CD14-positive monocyte (primary cell): Measurements from ENCODE around the gene SLC66A1. TPM values are rescaled to one million over a fixed set of nuclear protein-coding genes. Genes with fewer than 3 reads are reported as not detected.
A peak's percentile ranks its signal among the peaks of the same experiment; 100 is the strongest.

Experiments used
- DNase-seq, 3 donors: peaks; one replicate each; pipeline ENCODE4 v3.0.0-alpha.2; 2011 to 2022
- H2AFZ ChIP-seq: 2 replicates; pipeline ENCODE4 v1.6.0; 2012; ENCODE audit warnings: mild to moderate bottlenecking, low read depth, low read length, inconsistent platforms; ENCODE audit not compliant: insufficient read depth, poor library complexity, severe bottlenecking
- H3K27ac ChIP-seq, 2 donors: 1 replicate in 1 of 2; 2 replicates in 1 of 2; pipeline ENCODE4 v1.5.1; 2012 to 2013; ENCODE audit warnings: low read length in 2 of 2, control low read depth in 1 of 2, inconsistent platforms in 1 of 2, low read depth in 1 of 2, mild to moderate bottlenecking in 1 of 2
- H3K27me3 ChIP-seq, 2 donors: one replicate each; pipeline versions ENCODE4 v1.6.0 to v1.6.1; 2011 to 2013; ENCODE audit warnings: low read length in 2 of 2; ENCODE audit not compliant: control insufficient read depth in 2 of 2, insufficient read depth in 2 of 2
- H3K36me3 ChIP-seq, 2 donors: replicated peaks in 1 of 2; 1 replicate in 1 of 2; 2 replicates in 1 of 2; pipeline versions ENCODE4 v1.5.1 to v1.6.1; 2012 to 2013; ENCODE audit warnings: low read length in 2 of 2, control low read depth in 1 of 2, inconsistent platforms in 1 of 2, mild to moderate bottlenecking in 1 of 2; ENCODE audit not compliant: insufficient read depth in 2 of 2, control insufficient read depth in 1 of 2
- H3K4me1 ChIP-seq, 2 donors: 1 replicate in 1 of 2; 2 replicates in 1 of 2; pipeline versions ENCODE4 v1.5.1 to v1.6.1; 2012 to 2013; ENCODE audit warnings: low read length in 2 of 2, control low read depth in 1 of 2, inconsistent platforms in 1 of 2, mild to moderate bottlenecking in 1 of 2, moderate library complexity in 1 of 2; ENCODE audit not compliant: insufficient read depth in 2 of 2, control insufficient read depth in 1 of 2
- H3K4me2 ChIP-seq: replicated peaks from 2 replicates; pipeline ENCODE3; 2012; ENCODE audit warnings: low read length, moderate library complexity, mild to moderate bottlenecking; ENCODE audit not compliant: poor library complexity, severe bottlenecking; ENCODE audit errors: extremely low read depth
- H3K4me3 ChIP-seq, 3 experiments: fragments of 200-600 bp in 1 of 3; sonication (generic) in 1 of 3; replicated peaks in 1 of 3; 1 replicate in 2 of 3; 2 replicates in 1 of 3; pipeline ENCODE4 v1.5.1; 2011 to 2013; ENCODE audit warnings: low read length in 3 of 3, mild to moderate bottlenecking in 3 of 3, control low read depth in 2 of 3, low read depth in 2 of 3, inconsistent platforms in 1 of 3, moderate library complexity in 1 of 3
- H3K79me2 ChIP-seq: 2 replicates; pipeline ENCODE4 v1.6.0; 2012; ENCODE audit warnings: mild to moderate bottlenecking, control low read depth, inconsistent platforms, low read length, moderate library complexity; ENCODE audit not compliant: insufficient read depth
- H3K9ac ChIP-seq: 2 replicates; pipeline ENCODE4 v1.6.0; 2017; ENCODE audit warnings: low read length, mild to moderate bottlenecking; ENCODE audit not compliant: insufficient read depth, poor library complexity, severe bottlenecking
- H3K9me3 ChIP-seq, 2 donors: replicated peaks in 1 of 2; 1 replicate in 1 of 2; 2 replicates in 1 of 2; pipeline versions ENCODE4 v1.5.1 to v1.6.1; 2012 to 2013; ENCODE audit warnings: low read length in 2 of 2, control low read depth in 1 of 2; ENCODE audit not compliant: control insufficient read depth in 1 of 2, insufficient read depth in 1 of 2
- H4K20me1 ChIP-seq: 2 replicates; pipeline ENCODE4 v1.6.0; 2012; ENCODE audit warnings: mild to moderate bottlenecking, low read length, control low read depth, moderate library complexity; ENCODE audit not compliant: insufficient read depth
- H3K27ac Mint-ChIP-seq, 7 donors: one replicate each; pipeline ENCODE4 v1.8.0; 2020; ENCODE audit warnings: mild to moderate bottlenecking in 7 of 7, mixed read lengths in 7 of 7, moderate library complexity in 6 of 7, inconsistent platforms in 2 of 7
- H3K27me3 Mint-ChIP-seq, 3 donors: one replicate each; pipeline ENCODE4 v1.8.0; 2021 to 2022; ENCODE audit warnings: low read depth in 3 of 3, mild to moderate bottlenecking in 3 of 3, mixed read lengths in 3 of 3, moderate library complexity in 3 of 3, inconsistent platforms in 1 of 3
- H3K36me3 Mint-ChIP-seq, 2 donors: one replicate each; pipeline ENCODE4 v1.8.0; 2020; ENCODE audit warnings: mixed read lengths in 2 of 2, inconsistent platforms in 1 of 2, mild to moderate bottlenecking in 1 of 2
- H3K4me1 Mint-ChIP-seq: one replicate; pipeline ENCODE4 v1.8.0; 2020; ENCODE audit warnings: mild to moderate bottlenecking, mixed read lengths
- H3K4me3 Mint-ChIP-seq, 2 donors: one replicate each; pipeline ENCODE4 v1.8.0; 2020; ENCODE audit warnings: mild to moderate bottlenecking in 2 of 2, mixed read lengths in 2 of 2, moderate library complexity in 1 of 2
- H3K9me3 Mint-ChIP-seq, 7 donors: one replicate each; pipeline ENCODE4 v1.8.0; 2020 to 2022; ENCODE audit warnings: mixed read lengths in 7 of 7, mild to moderate bottlenecking in 6 of 7, moderate library complexity in 6 of 7, inconsistent platforms in 2 of 7
- CTCF ChIP-seq: fragments of 200-600 bp; IDR thresholded peaks from one replicate; pipeline ENCODE4 v1.8.0; 2022; ENCODE audit warnings: antibody characterized with exemption, mild to moderate bottlenecking
- WGBS: methylation state at CpG from one replicate; pipeline ENCODE4 v1.1.5; 2013; ENCODE audit warnings: missing lambda C conversion rate; ENCODE audit not compliant: insufficient coverage; 5-methylcytosine and 5-hydroxymethylcytosine counted together
- intact Hi-C, 2 donors: fragments of 100-400 bp; cut with micrococcal nuclease; formaldehyde crosslinking; loops; one replicate each; pipeline versions ENCODE4 v1.15.0 to v1.15.1; 2023
- polyA plus RNA-seq, 3 donors: library from polyadenylated mRNA; depleted of rRNA in 1 of 3; unstranded in 2 of 3; stranded (reverse) in 1 of 3; fragments of 300-500 nt in 2 of 3; fragments of >200 nt in 1 of 3; fragmentation: Illumina TruSeq in 2 of 3; gene quantifications; 1 replicate in 2 of 3; 2 replicates in 1 of 3; pipeline ENCODE4 v1.2.3, GENCODE V29; 2012 to 2021

SLC66A1 gene
- polyA plus RNA-seq, 3 donors: 9.1 to 21.1 (median 9.7) TPM

- 98% methylated on average over 24 of the region's 27 CpGs for WGBS
- no peak for DNase-seq
- Histone ChIP-seq H3K27me3 (no peaks in the 10 kb centered on the region), H3K36me3 (peaks cover 60 to 82% of the 10 kb centered on the region in 2 donors), H3K4me2 (no peak overlapping the region), H3K9me3 (no peaks in the 10 kb centered on the region), H3K27ac (no peak overlapping the region), H3K79me2 (no peaks in the 10 kb centered on the region), H2AFZ (no peak overlapping the region), H3K9ac (no peak overlapping the region), H3K4me1 (peaks cover 15 to 18% of the 10 kb centered on the region in 2 donors), H3K4me3 (no peak overlapping the region), H4K20me1 (peaks cover 71% of the 10 kb centered on the region)
- no peaks in the 10 kb centered on the region for H3K27me3 Mint-ChIP-seq
- TF ChIP-seq CTCF: no peak
- peaks cover 72 to 88% of the 10 kb centered on the region in 2 donors for H3K36me3 Mint-ChIP-seq
- intact Hi-C loops: loop anchor here in 1 of 2 donors (10.0 kb wide), 1 partner anchor 313 kb away; no protein-coding TSS in a partner anchor
- no peak overlapping the region for H3K4me3 Mint-ChIP-seq
- H3K27ac Mint-ChIP-seq: no peak overlapping the region
- no peaks in the 10 kb centered on the region for H3K9me3 Mint-ChIP-seq
- H3K4me1 Mint-ChIP-seq: peaks cover 14% of the 10 kb centered on the region
These were observed 30.1 kb downstream of the SLC66A1 start for GRCh38 chr1:19342062-19342750.

GRCh38 chr1:19342894-19343616 is 30.9 kb downstream of the SLC66A1 start:
- Histone ChIP-seq H3K79me2 (no peaks in the 10 kb centered on the region), H4K20me1 (peaks cover 78% of the 10 kb centered on the region), H2AFZ (no peak overlapping the region), H3K36me3 (peaks cover 60 to 76% of the 10 kb centered on the region in 2 donors), H3K4me1 (peaks cover 24 to 27% of the 10 kb centered on the region in 2 donors), H3K9me3 (no peaks in the 10 kb centered on the region), H3K4me2 (no peak overlapping the region), H3K4me3 (no peak overlapping the region), H3K27ac (no peak overlapping the region), H3K27me3 (no peaks in the 10 kb centered on the region), H3K9ac (no peak overlapping the region)
- H3K9me3 Mint-ChIP-seq: no peaks in the 10 kb centered on the region
- peak overlapping the region in 2 of 7 donors; percentile 16 to 42 for H3K27ac Mint-ChIP-seq
- intact Hi-C loops: loop anchor here in 1 of 2 donors (10.0 kb wide), 1 partner anchor 312 kb away; no protein-coding TSS in a partner anchor
- H3K36me3 Mint-ChIP-seq: peaks cover 67 to 79% of the 10 kb centered on the region in 2 donors
- 96% methylated on average over 21 of the region's 33 CpGs for WGBS
- H3K27me3 Mint-ChIP-seq: no peaks in the 10 kb centered on the region
- DNase-seq: no peak
- no peak for TF ChIP-seq CTCF
- H3K4me1 Mint-ChIP-seq: peaks cover 23% of the 10 kb centered on the region
- no peak overlapping the region for H3K4me3 Mint-ChIP-seq
